ENCODE results near the gene PKIG. TPM values are rescaled to one million over a fixed set of nuclear protein-coding genes. Genes with fewer than 3 reads are reported as not detected.

Gene PKIG
- total RNA-seq, 1 experiment from 2014 or later = 64.9 TPM

- no peak overlapping the region for H3K27ac ChIP-seq (ENCODE audit: low read depth, low read length, poor library complexity, severe bottlenecking)
- H3K36me3 ChIP-seq (ENCODE audit: insufficient read depth, low read length, poor library complexity, severe bottlenecking) = no peaks in the 10 kb centered on the region
- DNase-seq (ENCODE audit: low spot score) = no peak
- intact Hi-C loops (cut with micrococcal nuclease; ENCODE audit: unreplicated experiment) = no loop called here
- H3K4me3 ChIP-seq (ENCODE audit: low read depth, low read length, poor library complexity, severe bottlenecking) = no peak overlapping the region
- ChIA-PET CTCF (no interaction called here), POLR2A (ENCODE audit: low non-redundant PET) (no interaction called here)
- TF ChIP-seq EZH2 (IDR thresholded peaks at IDR 0.05; ENCODE audit: borderline replicate concordance, low read depth, low read length, poor library complexity, severe bottlenecking) (no peak), CTCF (conservative IDR thresholded peaks at IDR 0.05; ENCODE audit: low read depth, low read length) (no peak)
- no TSS peak for BruUV-seq (replicated peaks)
- no peaks in the 10 kb centered on the region for H3K4me1 ChIP-seq (ENCODE audit: insufficient read depth, low read length, poor library complexity, severe bottlenecking)
- H3K9me3 ChIP-seq (ENCODE audit: low read depth, low read length, poor library complexity, severe bottlenecking) = no peaks in the 10 kb centered on the region
- no peaks in the 10 kb centered on the region for H3K27me3 ChIP-seq (replicated peaks; ENCODE audit: insufficient read depth, low read depth, low read length, poor library complexity)
Measured at GRCh38 chr20:44566018-44566417, 16.4 kb upstream of the PKIG start.

- Histone ChIP-seq H3K4me3 (ENCODE audit: low read depth, low read length, poor library complexity, severe bottlenecking) (no peak overlapping the region), H3K36me3 (ENCODE audit: insufficient read depth, low read length, poor library complexity, severe bottlenecking) (no peaks in the 10 kb centered on the region), H3K4me1 (ENCODE audit: insufficient read depth, low read length, poor library complexity, severe bottlenecking) (peaks cover 7% of the 10 kb centered on the region), H3K27ac (ENCODE audit: low read depth, low read length, poor library complexity, severe bottlenecking) (no peak overlapping the region), H3K9me3 (ENCODE audit: low read depth, low read length, poor library complexity, severe bottlenecking) (no peaks in the 10 kb centered on the region), H3K27me3 (replicated peaks; ENCODE audit: insufficient read depth, low read depth, low read length, poor library complexity) (no peaks in the 10 kb centered on the region)
- BruUV-seq (replicated peaks) = no TSS peak
- ChIA-PET CTCF (no interaction called here), POLR2A (ENCODE audit: low non-redundant PET) (no interaction called here)
- DNase-seq (ENCODE audit: low spot score) = no peak
- TF ChIP-seq EZH2 (IDR thresholded peaks at IDR 0.05; ENCODE audit: borderline replicate concordance, low read depth, low read length, poor library complexity, severe bottlenecking) = no peak
- TF ChIP-seq CTCF (conservative IDR thresholded peaks at IDR 0.05; ENCODE audit: low read depth, low read length) = no peak
- intact Hi-C loops (cut with micrococcal nuclease; ENCODE audit: unreplicated experiment) = no loop called here
Measured at GRCh38 chr20:44566811-44567210, 15.6 kb upstream of the PKIG start.

GRCh38 chr20:44570367-44570766, 12.0 kb upstream of the PKIG start:
- no peak for TF ChIP-seq EZH2 (IDR thresholded peaks at IDR 0.05; ENCODE audit: borderline replicate concordance, low read depth, low read length, poor library complexity, severe bottlenecking)
- no peak for TF ChIP-seq CTCF (conservative IDR thresholded peaks at IDR 0.05; ENCODE audit: low read depth, low read length)
- Histone ChIP-seq H3K9me3 (ENCODE audit: low read depth, low read length, poor library complexity, severe bottlenecking) (no peaks in the 10 kb centered on the region), H3K4me1 (ENCODE audit: insufficient read depth, low read length, poor library complexity, severe bottlenecking) (peaks cover 26% of the 10 kb centered on the region), H3K27ac (ENCODE audit: low read depth, low read length, poor library complexity, severe bottlenecking) (no peak overlapping the region), H3K27me3 (replicated peaks; ENCODE audit: insufficient read depth, low read depth, low read length, poor library complexity) (no peaks in the 10 kb centered on the region), H3K36me3 (ENCODE audit: insufficient read depth, low read length, poor library complexity, severe bottlenecking) (no peaks in the 10 kb centered on the region), H3K4me3 (ENCODE audit: low read depth, low read length, poor library complexity, severe bottlenecking) (no peak overlapping the region)
- no TSS peak for BruUV-seq (replicated peaks)
- ChIA-PET POLR2A (ENCODE audit: low non-redundant PET) (no interaction called here), CTCF (no interaction called here)
- intact Hi-C loops (cut with micrococcal nuclease; ENCODE audit: unreplicated experiment) = no loop called here
- DNase-seq (ENCODE audit: low spot score) = no peak

All from A673 (cell line).